HG03135 (cell line): ENCODE results near the gene RABGAP1L.
"Not testable (repeated sequence)": the region's sequence is repeated elsewhere in the genome, so short reads cannot be mapped to it uniquely, and the experiment has no call there.

Experiments
- ATAC-seq: cut with Tn5 transposase; IDR thresholded peaks from one replicate; pipeline ENCODE4 v1.9.1; 2021; ENCODE audit warnings: mild to moderate bottlenecking, moderate library complexity; ENCODE audit not compliant: unreplicated experiment

RABGAP1L gene

DNA sequence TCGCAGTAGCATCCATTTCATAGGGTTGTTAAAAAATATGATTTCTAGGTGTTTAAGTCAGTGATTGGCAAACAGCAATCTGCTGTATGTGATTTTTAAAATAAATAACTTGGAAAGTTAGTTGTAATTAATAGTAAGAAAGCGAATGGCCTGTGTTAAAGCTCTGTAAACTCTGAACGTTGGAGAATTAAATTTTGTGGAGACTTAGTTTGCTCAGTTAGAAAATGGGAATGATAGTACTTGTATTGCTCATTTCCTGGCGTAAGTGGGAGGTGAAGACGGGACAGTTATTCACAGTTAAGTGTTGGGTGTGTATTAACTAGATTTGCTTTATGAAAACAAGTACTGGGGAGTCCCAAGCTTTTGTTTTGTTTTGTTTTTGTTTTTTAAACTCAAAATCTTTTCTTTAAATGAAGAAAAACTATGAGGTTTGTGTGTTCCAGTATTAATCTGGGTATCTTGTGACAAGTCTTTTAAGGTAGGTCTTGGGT is 841.4 kb downstream of the RABGAP1L start:
- ATAC-seq = no peak

DNA sequence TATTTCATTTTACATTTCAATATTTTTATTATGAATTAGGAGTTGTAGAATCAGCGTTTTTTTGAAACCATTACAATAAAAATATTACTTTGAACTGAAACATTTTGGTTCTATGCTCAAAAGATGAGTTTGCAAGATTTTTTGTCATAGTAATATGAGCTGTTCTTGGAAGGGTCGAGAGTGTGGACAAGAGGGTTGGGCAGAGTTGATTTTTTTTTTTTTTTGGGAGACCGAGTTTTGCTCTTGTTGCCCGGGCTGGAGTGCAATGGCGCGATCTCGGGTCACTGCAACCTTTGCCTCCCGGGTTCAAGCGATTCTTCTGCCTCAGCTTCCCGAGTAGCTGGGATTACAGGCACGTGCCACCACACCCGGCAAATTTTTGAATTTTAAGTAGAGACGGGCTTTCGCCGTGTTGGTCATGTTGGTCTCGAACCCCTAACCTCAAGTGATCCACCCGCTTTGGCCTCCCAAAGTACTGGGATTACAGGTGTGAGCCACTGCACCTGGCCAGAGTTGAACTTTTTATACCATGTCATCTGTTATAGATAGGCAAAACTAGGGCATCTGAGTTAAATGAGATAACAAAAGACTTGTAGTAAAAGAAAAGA is 843.7 kb downstream of the RABGAP1L start:
- no peak for ATAC-seq

DNA sequence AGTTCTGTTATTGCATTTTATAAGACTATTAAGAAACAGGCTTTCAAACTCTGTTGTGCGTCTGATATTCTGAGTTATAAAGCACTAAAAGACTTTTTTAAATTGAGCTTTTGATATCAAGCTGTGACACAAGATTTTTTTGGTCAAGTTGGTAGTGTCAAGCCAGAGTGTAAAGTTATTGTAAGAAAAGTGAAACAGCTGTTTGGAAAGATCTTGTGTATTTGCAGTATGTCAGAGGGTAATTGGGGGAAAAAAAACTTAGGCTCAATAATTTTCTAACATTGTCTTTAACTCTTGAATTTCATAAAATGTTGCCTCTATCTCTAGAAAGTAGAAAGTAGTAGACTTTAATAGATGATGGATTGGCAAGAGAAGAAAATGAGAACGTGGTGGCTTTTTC is 844.2 kb downstream of the RABGAP1L start:
- no peak for ATAC-seq

DNA sequence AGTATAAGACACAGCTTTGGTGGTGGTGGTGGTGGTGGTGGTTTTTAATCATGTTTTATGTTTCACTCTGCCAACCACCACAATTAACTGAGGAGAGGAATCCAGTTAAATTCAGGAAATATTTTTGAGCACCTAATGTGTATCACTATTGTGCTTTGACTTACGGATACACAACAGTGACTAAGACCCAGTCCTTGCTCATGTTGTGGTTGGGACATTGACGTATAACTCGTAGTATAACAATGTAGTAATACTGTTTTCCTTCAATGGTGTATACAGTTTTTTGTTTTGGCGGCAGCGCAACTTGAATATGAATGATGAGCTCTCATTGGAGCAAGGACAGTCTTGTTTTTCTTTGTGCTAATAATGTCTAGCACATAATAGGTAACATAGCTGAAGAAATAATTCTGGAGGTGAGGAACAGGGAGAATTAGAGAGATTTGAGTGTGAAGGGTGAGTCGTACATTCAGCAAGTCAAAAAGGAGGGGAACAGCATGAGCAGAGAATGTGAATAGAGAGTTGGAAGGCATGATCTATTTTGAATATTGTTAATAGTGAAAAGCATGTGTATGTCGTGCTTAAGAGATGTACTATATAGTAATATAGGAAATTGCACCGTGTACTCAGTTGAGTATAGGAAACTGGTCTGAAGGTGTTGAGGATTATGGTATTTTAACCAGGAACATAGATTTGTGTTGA is 845.9 kb downstream of the RABGAP1L start:
- no peak for ATAC-seq

DNA sequence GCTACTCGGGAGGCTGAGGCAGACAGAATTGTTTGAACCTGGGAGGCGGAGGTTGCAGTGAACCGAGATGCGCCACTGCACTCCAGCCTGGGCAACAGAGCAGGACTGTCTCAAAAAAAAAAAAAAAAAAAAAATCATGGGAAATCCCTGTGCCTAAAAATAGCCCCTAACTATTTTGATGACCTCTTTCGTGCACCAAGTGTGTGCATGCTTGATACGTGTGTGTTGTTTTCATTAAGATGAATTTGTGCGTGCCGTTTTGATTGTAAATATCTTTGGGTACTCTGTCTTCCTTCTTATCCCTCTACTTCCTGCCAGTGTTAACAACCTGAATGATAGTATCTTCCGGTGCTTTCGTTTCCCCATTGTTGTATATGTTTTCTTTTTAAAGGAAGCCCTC is 850.2 kb downstream of the RABGAP1L start:
- ATAC-seq = no peak

DNA sequence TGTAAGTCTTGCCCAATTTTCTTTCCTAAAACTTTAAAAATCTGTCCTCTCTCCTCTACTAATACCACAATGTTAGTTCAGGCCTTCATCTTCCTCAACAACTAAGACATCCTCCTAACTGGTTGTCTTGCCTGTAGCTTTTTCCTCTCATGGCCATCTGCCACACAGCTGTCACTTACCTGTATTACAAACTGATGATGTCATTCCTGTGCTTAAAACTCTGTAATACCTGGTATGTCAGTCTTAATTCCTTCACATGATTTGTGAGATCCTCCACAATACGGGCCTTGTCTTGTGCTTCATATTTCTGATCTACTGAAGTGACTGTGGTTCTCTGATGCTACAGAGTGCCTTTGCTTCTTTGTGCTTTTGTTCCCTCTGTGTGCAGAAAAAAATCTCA is 854.1 kb downstream of the RABGAP1L start:
- no peak for ATAC-seq

DNA sequence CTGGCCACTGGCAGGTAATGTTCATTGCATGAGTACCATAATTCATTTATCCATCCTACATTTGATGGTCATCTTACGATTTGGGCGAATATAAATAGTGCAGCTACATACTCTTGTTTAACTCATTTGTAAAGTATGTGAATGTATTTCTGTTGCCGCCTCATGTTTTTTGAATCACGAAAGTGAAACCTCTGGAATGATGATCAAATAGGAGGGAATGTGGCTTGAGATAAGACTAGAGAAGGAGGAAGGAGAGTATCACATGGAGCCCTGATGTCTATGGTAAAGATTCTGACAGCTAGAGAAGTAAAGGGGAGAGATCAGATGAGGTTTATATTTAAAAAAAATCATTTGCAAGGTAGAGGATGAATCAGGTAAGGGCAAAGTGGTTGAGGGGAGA is 855.9 kb downstream of the RABGAP1L start:
- ATAC-seq = no peak

DNA sequence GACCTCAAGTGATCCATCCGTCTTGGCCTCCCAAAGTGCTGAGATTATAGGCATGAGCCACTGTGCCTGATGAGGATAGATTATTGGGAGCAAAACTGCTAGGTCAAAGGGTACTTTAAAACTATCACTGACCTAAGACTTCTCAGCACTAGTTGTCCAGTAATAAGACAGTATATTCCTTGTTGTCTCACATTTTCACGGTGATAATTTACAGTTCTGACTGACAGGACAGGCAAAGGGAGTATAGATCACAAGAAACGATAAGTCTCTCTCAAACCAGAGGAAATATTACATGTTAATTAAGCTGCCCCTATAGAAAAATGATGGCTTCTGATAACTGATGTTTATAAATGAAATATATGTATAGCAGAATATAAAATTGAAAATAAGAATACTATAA is 860.2 kb downstream of the RABGAP1L start:
- no peak for ATAC-seq

DNA sequence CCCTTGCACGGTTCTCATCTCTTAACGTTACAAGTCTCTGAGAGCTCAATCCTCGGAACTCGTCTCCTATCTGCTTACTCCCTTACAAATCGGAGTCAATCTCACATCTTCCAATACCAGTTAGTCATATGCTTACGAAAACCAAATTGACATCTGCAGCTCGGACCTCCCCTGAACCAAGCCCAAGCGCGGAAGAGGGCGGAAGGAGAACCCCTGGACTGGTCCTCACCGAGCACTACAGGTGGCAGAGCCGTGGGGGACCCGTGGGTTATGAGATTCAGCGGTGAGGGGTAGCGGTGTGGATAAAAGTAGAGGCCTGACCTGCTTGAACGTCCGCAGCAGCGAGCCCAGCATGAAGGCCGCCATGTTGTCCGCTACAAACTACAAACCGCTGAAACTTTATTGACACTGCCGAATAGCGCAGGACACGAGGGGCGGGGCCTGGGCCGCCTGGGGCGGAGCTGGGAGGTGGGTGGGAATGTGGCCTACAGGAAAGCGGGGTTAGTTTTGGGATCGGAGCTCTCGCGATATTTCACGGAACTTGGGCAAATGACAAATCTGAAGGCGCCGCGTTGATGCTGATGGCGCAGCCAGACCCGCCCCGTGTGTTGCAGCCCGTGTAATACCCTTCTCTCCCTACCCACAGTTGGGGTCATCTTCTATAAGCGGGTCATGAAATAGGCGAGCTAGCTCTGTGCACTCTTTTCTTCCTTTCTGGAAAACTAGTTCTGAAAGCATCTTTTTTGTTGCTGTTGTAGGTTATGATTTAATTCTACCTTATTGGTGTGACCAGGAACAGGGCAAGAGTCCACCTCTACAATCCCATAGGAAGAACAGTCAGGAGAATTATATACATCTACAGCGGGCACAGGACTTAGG is 864.0 kb downstream of the RABGAP1L start, which contains the start of gene MRPS14:
TSS of gene MRPS14 (minus strand) at position 383 of the 879 bp plus-strand sequence. CDS start at position 366, 17 bp downstream.
- peak; percentile 89 for ATAC-seq

DNA sequence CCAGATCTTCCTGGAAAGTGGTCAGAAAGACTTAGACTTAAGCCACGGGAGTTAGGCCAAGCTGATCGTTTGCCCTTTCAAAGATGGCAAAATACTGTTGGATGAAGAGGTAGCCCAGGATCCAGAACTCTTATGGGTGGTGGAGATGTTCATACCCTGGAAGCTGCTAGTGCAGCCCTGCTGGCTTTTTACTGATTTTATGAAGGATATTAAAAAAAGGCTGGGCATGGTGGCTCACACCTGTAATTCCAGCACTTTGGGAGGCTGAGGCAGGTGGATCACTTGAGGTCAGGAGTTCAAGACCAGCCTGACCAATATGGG is 864.6 kb downstream of the RABGAP1L start:
- ATAC-seq = not testable (repeated sequence)

DNA sequence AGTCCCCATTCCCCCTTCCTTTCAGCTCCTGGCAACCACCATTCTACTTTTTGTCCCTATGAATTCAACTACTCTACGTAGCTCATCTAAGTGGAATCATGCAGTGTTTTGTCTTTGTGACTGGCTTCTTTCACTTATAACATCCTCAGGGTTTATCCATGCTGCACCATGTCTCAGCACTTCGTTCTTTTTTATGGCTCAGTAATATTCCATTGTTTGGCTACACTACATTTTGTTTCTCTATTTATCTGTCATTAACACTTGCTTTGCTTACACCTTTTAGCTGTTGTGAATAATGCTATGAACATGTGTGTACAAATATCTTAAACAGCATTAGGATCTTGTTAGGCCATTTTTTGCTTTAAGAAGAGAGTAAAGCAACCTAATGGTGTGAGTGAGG is 865.5 kb downstream of the RABGAP1L start:
- no peak for ATAC-seq

DNA sequence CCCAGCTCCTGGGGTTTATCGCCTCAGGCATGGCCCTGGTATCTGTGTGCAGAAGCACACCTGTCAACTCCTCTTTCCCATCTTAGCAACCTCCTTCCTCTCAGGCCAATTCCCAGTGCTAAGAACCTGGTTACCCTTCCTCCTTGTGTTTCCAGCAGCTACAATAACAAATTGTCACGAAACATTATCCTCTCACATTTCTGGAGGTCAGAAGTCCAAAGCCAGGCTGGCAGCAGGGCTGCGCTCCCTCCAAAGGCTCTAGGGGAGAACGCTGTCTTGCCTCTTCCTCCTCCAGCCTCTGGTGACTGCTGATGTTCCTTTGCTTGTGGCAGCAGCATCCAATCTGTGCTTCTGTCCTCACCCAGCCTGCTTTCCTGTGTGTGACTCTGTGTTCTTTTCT is 874.6 kb downstream of the RABGAP1L start:
- ATAC-seq = no peak

DNA sequence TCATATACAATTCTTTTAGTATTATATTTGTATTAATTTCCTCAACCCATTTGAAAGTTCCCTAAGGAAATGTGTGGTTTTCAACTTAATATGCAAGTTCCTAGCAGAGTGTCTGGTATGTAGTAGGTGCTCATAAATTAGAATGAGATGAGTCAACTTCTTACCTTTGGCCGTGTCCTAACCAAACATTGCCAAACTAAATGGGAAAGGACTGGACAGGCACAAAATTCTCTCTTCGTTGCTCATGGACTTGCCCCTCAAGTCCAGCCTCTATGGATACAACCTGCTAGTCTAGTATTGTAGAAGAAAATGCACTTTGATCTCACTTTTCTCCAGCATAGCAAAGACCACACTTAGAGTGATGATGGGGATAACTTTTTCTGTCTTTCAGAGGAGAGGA is 875.5 kb downstream of the RABGAP1L start:
- ATAC-seq = no peak

DNA sequence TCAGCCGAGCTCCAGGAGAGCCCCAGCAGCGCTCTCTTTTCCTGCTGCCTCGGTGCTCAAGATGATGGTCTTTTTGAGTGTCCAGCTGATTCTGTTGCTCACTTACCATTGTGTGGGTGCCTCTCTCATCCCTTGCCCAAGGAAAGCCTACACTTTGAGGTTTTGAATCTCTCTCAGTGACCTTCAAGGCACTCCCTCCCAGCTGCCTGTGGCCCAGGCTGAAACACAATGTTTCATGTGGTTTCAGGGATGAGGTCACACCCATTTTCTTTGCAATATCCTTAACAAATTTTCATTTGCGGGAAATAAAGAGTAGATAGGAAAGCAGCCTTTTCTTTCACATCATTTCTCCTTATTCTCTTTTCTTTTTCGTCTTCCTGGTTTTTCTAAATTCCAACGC is 876.5 kb downstream of the RABGAP1L start:
- ATAC-seq = no peak

DNA sequence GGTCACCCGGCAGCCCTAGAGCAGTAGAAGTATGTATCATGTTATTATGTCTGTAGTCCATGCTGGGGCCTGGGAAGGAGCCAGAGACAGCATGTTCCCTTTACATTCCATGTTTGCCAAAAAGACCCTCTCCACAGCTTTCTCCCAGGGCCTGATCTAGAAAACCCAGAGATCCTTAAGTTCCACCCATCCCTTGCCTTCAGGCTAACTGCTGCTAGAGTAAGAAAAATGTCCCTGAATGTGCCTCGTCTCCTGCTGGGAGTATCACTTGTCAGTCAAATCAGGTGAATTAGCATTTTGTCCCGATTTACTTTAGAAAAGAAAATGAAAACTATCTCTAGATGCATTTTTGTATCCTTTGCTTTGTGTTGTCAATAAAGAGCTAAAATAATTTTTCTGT is 877.2 kb downstream of the RABGAP1L start:
- ATAC-seq = no peak

DNA sequence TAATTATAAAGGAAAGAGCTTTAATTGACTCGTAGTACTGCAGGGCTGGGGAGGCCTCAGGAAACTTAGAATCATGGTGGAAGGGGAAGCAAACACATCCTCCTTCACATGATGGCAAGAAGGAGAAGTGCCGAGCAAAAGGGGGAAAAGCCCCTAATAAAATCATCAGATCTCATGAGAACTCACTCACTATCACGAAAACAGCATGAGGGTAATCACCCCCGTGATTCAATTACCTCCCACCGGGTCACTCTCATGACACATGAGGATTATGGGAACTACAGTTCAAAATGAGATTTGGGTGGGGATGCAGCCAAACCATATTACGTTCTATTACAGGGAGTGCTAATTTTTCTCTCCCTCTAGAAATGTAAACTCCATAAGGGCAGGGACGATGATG is 878.1 kb downstream of the RABGAP1L start:
- no peak for ATAC-seq

DNA sequence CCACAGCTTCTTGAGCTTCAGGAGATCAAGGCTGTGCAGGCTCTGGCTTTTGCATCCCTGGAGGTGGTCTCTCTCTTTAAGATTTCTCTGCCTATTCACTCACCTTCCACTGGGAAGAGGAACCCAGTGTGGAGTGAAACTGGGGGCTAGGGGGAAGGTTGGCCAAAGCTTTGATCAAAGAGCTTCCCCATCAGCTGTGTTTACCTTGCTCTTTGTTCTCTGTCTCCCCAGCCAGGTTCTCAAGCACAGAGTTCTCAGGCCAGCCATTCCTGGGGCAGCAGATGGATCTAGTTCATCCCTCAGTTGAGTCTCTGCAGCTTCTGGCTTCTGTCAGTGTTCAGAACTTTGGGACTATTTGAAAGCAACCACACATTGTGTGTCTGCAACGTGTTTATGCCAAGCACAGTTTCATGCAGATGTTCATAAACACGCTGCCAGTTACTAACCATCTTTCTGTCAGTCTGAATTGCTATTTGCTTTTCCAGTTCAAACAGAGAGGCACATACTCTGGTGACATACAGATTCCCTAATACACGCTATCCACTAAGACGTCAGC is 881.1 kb downstream of the RABGAP1L start:
- no peak for ATAC-seq

DNA sequence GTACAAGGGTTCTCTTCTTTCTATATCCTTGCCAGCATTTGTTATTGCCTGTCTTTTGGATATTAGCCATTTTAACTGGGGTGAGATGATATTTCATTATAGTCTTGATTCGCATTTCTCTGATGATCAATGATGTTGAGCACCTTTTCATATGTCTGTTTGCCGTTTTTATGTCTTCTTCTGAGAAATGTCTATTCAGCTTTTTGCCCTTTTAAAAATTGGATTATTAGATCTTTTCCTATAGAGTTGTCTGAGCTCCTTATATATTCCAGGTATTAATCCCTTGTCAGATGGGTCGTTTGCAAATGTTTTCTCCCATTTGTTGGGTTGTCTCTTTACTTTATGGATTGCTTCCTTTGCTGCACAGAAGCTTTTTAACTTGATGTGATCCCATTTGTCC is 883.3 kb downstream of the RABGAP1L start:
- no peak for ATAC-seq

DNA sequence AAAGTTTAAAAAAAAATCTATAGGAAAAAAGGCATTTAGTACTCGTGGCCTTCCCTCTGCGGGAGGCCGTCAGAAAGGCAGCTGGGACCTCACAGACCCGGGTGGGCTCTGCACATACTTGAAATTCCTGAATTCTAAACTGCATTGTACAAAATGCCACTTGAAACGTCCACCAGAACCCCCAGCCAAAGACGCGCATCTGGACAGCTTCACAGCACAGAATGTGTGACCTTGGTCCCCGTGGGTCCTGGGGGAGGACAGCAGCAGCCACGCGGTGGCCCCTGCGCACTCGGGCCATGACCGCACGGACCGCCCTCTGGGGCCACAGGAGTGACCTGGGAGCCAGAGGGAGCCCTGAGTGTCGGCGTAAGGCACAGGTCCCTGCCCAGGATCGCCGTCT is 884.5 kb downstream of the RABGAP1L start:
- no peak for ATAC-seq

DNA sequence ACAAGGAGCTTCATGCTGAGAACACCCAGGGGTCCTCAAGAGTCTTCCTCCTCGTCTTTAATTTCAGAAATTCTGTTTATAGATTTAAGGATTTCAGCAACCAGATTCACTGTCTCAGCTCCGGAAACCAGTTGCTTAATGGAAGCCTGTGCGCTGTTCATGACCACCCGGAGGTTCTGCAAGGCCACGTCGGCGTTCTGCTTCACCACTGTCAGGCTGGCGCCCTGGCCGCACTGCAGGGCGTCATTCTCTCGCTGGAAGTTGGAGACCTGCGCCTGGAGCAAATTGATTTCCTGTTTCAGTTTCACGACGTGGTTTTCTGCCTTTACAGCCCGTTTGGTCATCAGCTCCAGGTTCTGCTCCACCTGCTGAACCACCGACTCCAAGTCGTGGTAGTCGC is 885.3 kb downstream of the RABGAP1L start:
- ATAC-seq = not testable (repeated sequence)
